HG03558 (cell line): ENCODE results near the gene ITCH.
"Not testable (repeated sequence)": the region's sequence is repeated elsewhere in the genome, so short reads cannot be mapped to it uniquely, and the experiment has no call there.

Source experiments
- ATAC-seq: cut with Tn5 transposase; IDR thresholded peaks from one replicate; pipeline ENCODE4 v1.9.1; 2021; ENCODE audit warnings: moderate number of reproducible peaks; ENCODE audit not compliant: unreplicated experiment; ENCODE audit errors: extremely low read depth

The ITCH gene

DNA sequence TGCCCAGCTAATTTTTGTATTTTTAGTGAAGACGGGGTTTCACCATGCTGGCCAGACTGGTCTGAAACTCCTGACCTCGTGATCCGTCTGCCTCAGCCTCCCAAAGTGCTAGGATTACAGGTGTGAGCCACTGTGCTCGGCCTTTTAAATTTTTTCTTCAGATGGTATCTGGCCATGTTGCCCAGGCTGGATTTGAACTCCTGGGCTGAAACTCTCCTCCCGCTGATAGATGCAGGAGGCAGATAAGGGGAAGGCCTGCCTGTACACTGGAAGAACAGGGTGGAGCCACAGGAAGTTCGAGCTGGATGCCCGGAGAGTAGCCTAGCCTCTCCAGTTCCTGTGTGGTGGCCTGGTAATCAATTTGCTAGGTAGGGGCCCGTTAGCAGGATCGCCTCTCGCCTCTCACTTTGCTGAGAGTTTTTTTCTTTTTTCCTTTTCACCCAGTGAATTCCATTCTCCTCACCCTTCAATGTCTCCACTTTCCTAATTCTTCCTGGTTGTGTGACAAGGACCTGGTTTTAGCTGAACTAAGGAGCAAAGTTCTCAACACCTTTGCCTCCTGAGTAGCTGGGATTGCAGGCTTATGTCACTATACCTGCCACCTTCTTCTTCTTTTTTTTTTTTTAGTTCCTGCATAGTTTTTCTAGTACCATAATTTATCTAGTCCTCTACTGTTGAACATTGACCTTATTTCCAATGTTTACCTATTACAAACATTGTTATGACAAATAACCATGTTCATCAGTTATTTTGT is 19.4 kb upstream of the ITCH start:
- no peak for ATAC-seq

DNA sequence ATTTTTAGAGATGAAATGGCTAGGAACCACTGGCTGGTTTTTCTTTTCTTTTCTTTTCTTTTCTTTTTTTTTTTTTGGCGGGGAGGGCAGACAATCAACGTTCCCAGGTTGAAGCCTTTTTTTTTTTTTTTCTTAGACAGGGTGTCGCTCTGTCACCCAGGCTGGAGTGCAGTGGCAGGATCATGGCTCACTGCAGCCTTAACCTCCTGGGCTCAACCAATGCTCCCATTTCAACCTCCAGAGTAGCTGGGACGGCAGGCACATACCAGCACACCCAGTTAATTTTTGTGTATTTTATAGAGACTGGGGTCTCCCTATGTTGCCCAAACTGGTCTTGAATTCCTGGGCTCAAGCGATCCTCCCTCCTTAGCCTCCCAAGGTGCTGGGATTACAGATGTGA is 18.8 kb upstream of the ITCH start:
- no peak for ATAC-seq

DNA sequence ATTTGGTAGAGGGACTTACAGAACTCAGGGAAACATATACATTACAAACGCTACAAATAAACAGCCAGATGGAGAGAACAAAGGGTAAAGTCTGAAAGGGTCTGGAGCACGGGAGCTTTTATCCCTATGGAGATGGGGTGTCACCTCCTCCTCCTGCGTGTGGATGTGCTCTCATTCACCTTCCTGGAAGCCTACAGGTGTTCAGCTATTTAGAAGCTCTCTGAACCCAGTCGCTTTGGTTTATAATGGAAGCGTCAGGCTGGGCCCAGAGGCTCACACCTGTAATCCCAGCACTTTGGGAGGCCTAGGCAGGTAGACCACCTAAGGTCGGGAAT is 17.7 kb upstream of the ITCH start:
- no peak for ATAC-seq

DNA sequence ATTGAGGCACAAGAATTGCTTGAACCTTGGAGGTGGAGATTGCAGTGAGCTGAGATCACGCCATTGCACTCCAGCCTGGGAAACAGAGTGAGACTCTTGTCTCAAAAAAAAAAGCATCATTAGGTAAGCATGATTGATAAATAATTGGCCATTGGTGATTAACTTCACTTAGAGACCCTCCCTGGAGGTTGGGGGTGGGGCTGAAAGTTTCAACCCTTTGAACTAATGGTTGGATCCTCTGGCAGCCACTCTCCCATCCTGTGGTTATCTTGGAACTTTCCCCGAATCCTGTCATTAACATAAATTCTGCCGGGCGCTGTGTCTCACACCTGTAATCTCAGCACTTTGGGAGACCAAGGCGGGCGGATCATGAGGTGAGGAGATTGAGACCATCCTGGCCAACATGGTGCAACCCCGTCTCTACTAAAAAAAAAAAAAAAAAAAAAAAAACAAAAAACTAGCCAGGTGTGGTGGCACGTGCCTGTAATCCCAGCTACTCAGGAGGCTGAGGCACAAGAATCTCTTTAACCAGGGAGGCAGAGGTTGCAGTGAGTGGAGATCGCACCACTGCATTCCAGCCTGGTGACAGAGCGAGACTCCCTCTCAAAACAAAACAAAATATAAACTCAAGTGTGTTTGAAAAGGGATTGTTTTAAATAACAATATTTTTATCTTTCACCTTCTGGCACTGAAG is 17.1 kb upstream of the ITCH start:
- not testable (repeated sequence) for ATAC-seq

DNA sequence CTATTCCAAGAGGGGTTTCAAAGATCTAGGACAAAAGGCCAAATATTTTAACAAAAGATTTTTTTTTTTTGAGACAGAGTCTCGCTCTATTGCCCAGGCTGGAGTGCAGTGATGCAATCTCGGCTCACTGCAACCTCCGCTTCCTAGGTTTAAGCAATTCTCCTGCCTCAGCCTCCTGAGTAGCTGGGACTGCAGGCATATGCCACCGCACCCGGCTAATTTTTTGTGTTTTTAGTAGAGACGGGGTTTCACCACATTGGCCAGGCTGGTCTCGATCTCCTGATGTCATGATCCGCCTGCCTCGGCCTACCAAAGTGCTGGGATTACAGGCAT is 16.6 kb upstream of the ITCH start:
- ATAC-seq: not testable (repeated sequence)

DNA sequence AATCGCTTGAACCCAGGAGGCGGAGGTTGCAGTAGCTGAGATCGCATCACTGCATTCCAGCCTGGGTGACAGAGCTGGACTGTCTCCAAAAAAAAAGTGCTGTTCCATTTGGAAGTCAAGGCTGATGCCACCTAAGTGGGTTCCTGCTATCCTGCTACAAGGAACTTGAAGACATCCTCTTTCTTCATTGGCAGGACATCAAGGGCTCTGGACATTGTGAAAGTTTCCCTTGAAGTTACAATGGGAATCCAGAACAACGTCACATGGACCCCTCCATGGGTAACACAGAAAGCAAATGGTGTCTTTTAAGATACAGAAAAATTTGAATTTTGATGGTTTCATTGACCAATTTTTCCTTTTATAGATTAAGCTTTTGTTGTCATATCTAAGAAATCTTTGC is 15.5 kb upstream of the ITCH start:
- no peak for ATAC-seq

DNA sequence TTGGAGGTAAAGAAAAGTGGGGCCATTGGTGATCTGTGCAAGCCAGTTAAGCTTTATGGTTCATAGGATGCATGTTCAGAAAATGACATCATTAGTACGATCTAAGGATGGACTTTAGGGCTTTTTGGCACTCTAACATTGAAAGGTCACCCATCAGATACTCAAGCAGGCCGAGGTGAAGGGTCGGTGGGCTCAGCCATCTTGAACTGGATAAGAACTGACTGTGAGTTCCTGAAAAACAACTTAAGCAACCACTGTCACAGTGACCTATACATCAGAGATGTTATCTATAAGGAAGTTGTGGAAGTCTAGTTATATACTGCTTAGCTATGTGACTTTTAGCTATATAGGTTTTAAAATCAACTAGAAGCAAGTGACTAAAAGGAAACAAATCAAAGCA is 13.0 kb upstream of the ITCH start:
- ATAC-seq: no peak

DNA sequence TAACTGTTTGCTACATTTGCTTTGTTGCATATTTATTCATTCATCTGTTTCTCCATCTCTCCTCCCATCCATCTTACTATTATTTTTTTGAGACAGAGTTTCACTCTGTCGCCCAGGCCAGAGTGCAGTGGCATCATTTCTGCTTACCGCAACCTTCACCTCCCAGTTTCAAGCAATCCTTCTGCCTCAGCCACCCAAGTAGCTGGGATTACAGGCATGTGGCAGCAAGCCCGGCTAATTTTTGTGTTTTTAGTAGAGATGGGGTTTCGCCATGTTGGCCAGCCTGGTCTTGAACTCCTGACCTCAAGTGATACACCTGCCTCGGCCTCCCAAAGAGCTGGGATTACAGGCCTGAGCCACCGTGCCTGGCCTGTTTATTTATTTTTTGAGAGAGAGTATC is 9.6 kb upstream of the ITCH start:
- not testable (repeated sequence) for ATAC-seq

DNA sequence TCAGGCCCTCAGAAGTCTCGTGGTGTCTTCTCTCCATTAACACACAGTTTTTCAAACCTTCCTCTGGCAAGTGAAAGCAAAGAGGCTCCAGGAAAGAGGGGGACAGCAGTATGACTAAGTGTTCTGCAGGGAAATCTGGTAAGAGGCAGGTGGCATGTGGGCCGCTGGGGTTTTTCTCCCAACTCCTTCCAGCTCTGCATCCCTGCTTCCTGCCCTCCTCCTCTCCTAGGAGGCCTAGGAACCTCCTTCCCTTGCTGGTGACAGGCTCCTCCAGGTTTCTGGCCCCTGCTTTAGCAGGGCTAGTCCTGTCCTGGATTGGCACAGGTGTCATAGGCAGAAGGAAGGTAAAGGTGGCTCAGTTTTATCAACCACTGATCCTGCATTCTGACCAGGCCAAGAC is 7.6 kb upstream of the ITCH start:
- no peak for ATAC-seq

DNA sequence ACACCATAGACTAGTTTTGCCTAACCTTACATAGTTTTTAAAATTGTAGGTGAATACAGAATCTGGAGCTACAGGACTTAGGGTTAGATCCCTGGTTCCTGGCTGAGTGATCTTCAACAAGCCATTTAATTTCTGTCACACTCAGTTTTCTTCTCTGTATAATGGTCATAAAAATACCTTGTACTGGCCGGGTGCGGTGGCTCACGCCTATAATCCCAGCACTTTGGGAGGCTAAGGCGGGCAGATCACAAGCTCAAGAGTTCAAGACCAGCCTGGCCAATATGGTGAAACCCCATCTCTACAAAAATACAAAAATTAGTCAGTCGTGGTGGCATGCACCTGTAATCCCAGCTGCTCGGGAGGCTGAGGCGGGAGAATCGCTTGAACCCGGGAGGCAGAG is 3.3 kb upstream of the ITCH start:
- ATAC-seq: not testable (repeated sequence)

DNA sequence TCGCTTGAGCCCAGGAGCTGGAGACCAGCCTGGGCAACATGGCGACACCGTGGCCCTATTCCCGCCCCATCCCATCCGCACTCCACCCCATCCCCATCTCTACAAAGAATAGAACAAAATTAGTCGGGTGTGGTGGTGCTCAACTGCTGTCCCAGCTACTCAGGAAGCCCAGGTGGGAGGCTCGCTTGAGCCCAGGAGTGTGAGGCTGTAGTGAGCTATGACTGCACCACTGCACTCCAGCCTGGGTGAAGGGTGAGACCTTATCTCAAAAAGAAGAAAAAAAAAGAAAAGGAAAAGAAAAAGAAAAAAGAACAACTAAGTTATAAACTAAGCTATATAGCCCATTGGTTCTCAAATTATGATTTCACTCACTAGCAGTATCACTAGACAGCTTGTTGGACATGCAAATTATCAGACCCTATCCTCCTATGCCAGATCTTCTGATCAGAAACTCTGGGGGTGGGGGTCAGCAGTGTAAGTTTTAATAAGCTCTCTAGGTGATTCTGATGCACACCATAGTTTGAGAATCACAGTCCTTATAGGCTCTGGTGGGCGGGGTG is 491 bp upstream of the ITCH start:
- ATAC-seq: no peak

DNA sequence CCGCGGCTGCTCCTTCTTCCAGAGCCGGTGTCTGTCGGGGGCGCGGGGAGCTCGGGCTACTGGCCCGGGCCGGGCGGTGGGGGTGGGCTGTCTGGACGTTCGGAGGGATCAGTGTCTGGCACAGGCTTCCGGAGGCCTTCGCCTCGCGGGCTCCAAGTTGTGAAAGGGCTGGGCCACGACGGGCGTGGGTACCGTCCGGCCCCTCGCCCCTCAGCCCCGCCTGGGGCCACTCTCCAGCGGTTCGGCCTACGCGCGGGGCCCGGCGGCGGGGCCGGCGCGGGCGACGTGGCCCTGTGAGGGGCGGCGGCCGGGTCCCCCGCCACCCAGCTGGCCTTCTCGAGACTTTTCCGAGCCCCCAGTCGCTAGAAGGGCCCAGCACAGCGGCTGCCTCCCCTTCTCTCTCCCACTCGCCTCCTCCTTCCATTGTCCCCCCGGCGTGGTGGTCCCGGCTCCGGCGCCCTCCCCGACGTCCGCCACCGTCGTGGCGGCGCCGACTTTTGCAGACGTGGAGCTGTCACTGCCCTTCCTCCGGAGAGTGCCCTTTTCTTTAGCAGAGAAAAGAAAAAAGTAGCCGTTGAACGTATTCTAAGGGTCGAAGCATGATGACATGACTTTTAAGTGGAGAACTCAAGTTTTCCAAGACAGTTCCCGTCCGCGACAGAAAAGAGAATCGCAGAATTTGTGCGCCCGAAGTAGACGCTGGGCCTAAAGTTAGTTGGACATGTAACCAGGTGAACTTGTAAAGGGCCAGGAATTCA is 571 bp downstream of the ITCH start:
- ATAC-seq: peak; percentile 15

DNA sequence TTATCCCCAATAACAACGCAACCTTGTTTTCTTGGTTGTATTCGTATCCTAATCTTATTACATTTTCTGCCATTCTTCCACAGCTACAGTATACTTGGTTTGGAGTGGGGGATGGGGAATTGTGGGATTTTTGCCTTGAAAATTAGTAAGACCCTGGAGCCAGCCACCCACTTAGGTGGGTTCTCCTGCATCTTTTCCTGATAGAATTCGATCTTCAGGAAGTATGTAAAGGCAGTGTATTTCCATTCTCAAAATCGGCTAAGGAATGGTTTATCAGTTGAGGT is 1.1 kb downstream of the ITCH start:
- ATAC-seq: no peak

DNA sequence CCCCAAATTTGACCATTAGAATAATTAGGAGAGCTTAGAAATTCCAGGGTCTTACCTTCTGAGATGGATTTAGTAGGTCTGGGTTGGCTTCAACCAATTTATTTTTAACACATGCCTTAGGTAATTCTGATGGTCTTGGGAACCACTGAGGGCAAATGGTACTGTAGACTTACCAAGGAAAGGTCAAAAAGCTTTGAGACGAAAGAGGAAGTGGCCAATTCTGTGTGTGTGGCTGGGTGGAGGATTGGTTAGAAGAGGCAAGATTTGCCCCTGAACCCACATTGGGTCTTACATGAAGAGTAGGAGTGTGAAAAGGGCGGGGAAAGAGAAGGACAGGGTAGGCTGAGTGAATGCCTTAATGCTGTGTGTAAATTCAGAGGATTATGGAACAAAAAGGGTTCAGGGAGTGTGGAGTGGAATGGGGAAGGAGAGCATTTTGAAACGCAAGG is 2.7 kb downstream of the ITCH start:
- ATAC-seq: no peak

DNA sequence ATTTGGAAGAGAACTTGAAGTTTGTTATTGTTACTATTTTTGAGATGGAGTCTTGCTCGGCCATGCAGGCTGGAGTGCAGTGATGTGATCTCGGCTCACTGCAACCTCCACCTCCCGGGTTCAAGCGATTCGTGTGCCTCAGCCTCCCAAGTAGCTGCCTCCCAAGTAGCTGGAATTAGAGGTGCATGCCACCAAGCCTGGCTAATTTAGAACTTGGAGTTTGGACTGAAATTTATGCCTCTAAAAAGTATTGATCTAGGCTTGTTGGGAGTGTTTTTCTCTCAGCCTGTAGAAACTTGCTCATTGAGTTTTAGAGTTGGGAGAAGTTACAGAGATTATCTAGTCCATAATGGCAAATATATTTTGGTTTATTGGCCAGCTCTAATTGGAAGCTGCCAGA is 4.1 kb downstream of the ITCH start:
- ATAC-seq: no peak

DNA sequence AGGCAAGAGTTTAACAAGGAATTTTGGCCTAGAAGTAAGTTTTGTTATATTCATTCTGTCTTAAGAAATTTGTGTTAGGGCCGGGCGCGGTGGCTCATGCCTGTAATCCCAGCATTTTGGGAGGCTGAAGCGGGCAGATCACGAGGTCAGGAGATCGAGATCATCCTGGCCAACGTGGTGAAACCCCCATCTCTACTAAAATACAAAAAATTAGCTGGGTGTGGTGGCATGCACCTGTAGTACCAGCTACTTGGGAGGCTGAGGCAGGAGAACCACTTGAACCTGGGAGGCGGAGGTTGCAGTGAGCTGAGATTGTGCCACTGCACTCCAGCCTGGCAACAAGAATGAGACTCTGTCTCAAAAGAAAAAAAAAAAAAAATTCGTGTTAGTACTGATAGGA is 4.8 kb downstream of the ITCH start:
- not testable (repeated sequence) for ATAC-seq

DNA sequence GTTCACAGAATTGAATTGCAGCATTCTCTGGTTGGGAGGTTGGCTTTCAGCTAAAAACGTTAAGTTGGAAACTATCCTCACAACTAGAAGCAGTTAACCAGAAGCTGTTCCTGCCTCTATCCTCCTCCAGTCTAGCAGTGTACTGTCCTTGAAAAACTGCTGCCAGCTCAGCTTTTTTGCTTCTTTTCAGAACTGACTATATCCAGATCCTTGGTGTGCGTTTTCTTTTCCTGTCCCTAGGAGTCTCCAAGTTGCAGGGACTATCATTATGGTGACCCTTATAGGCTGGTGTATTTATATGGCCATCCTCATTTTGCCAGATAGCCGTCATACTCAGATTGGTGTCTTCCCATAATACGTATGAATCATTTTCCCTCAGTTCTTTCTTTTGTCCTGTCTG is 5.5 kb downstream of the ITCH start:
- no peak for ATAC-seq

DNA sequence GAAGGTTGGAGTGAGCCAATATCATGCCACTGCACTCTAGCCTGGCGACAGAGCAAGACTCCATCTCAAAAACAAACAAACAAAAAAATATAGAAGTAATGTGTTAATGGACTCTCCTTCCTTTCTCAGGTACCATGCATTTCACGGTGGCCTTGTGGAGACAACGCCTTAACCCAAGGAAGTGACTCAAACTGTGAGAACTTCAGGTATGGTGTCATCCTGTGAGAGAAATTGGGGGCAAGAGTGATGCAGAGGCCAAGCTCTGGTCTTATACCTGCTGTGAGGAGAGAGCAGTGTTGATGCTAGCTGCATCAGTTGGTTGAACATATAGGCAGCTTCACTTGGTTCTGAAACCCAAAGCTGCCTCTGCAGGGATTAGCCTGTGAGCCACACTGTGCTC is 6.2 kb downstream of the ITCH start:
- no peak for ATAC-seq

DNA sequence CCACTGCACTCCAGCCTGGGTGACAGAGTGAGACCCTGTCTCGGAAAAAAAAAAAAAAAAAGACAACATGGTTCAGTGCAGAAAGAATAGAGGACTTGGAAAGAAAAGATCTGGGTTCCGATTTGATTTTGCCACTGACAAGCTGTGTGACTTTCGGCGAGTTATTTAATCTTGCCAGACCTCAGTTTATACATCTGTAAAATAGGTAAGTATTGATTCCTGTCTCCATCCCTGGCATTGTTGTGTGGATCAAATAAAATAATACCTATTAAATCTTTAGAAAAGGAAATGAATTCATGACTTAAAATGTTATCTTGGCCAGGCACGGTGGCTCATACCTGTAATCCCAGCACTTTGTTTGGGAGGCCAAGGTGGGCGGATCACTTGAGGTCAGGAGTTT is 7.0 kb downstream of the ITCH start:
- no peak for ATAC-seq

DNA sequence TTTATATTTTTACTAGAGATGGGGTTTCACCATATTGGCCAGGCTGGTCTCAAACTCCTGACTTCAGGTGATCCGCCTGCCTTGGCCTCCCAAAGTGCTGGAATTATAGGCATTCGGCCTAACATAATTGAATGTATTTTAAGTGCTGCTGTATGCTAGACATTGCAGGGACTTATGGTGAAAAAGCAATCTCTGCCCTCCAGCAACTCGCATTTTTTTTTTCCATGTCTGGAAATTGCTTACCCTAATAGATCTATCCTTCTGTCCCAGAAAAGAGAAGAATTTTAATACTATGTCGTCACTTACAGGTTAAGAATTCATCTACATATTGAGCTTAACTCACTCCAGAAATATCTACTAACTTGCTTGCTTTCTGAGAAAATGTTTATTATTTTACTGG is 10.4 kb downstream of the ITCH start:
- ATAC-seq: no peak

DNA sequence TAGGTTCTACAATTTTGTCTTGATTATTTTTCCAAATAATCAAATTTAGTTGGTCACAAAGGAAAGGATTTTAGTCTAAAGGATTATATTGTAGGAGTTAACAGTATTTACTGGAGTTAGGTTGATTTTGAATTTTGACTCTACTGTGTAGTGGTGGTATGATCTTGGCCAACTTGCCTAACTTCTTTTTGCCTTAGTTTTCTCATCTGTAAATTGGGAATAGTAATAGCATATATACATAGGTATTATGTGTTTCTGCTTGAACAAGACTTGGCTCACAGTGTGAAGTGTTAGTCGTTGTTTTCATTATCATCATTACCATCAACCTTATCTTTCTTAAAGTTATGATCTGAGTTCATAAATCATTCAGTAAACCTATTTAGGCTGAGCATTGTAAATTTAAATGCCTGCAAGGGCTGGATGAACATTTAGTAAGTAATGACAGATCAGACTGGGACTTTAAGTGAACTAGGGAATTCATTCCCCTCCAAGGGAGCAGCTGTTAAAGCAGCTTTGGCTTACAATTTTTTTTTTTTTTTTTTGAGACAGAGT is 11.2 kb downstream of the ITCH start:
- no peak for ATAC-seq
